GM19099 (cell line): ENCODE data around the gene PRLH.

Source experiments
- POLR2A ChIP-seq: IDR thresholded peaks from 3 replicates; pipeline ENCODE4 v1.6.1; 2011; ENCODE audit warnings: low read depth; ENCODE audit not compliant: insufficient read length; ENCODE audit errors: extremely low read depth

PRLH gene

GRCh38 chr2:237569041-237569440, 2.7 kb downstream of the PRLH start:
- no peak for TF ChIP-seq POLR2A

- no peak for TF ChIP-seq POLR2A
These were observed 3.5 kb downstream of the PRLH start for GRCh38 chr2:237569896-237570295.

- TF ChIP-seq POLR2A: no peak
These were observed 4.5 kb downstream of the PRLH start for GRCh38 chr2:237570776-237571335.

GRCh38 chr2:237571551-237571950, 5.2 kb downstream of the PRLH start:
- TF ChIP-seq POLR2A: no peak

- no peak for TF ChIP-seq POLR2A
These were observed 5.8 kb downstream of the PRLH start for GRCh38 chr2:237572021-237572741.

GRCh38 chr2:237572742-237573101, 6.3 kb downstream of the PRLH start:
- TF ChIP-seq POLR2A: no peak

- TF ChIP-seq POLR2A: no peak
These were observed 7.5 kb downstream of the PRLH start for GRCh38 chr2:237573721-237574415.

GRCh38 chr2:237574467-237574866, 8.1 kb downstream of the PRLH start:
- TF ChIP-seq POLR2A: no peak

GRCh38 chr2:237574894-237575868, 8.8 kb downstream of the PRLH start:
- TF ChIP-seq POLR2A: no peak

- TF ChIP-seq POLR2A: no peak
These were observed 9.8 kb downstream of the PRLH start for GRCh38 chr2:237575869-237576862.

GRCh38 chr2:237576974-237577373, 10.6 kb downstream of the PRLH start:
- no peak for TF ChIP-seq POLR2A

- no peak for TF ChIP-seq POLR2A
These were observed 11.1 kb downstream of the PRLH start for GRCh38 chr2:237577458-237577857.

- no peak for TF ChIP-seq POLR2A
These were observed 11.8 kb downstream of the PRLH start for GRCh38 chr2:237577956-237578870.
